Stimulated activated CD8-positive, alpha-beta memory T cell treated with anti-CD3 and anti-CD28 coated beads, Interleukin-2, amount 100 ng/mL, for 48 hours (primary cell): ENCODE measurements around the gene OR52I2.

Source experiments
- DNase-seq, 2 donors: peaks; one replicate each; pipeline ENCODE4 v3.0.0-alpha.2; 2020; ENCODE audit warnings: low read depth in 2 of 2

The OR52I2 gene

DNA sequence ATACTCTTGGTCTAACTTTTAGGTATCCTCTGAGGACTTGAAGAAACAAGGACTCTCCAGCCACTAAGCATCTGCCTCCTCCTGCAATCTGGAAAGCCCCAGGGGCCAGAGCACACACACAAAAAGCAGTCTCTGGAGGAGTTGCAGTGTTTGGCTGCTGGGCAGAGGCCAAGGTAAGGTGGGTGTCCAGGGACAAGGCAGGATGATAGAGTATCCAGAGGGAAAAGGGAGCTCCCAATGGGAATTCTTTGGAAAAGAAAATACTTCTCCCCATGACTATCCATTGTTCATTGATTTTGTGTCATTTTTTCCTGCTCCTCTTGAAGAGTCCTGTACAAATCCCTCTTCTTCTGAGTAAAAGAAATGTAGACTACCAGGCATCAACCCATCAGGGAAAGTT is at the start of gene OR52I2:
OR52I2 (plus strand) TSS at position 301 of the 400 bp plus-strand sequence.
- no peak for DNase-seq

DNA sequence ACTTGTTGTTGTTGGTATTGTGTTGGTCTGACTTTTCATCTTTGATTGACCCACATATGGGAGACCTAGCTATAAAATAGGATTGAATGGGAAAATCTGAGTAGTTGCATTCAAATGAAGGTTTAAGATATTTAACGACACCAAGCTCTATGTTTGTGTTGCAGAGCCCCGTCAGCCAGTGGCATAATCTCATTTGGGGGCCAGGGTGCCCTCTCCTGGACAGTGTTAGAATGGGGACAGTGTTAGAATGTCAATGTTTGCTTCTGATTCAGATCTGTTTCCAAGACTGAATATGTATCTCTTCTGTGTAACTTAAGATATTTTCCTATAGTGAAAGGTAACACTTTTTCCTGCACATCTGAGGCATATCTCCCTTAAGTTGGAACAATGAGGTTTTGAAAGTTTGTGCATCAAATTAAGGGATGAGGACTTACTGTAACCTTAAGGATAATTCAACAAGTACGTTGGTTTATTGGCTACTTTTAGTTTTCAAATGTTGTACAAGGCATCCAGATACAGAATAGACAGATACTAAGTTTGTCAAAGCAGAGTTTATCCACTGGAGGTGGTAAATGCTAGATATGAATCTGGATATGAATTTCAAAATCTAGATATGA is 41.8 kb upstream of the OR52I2 start:
- DNase-seq: peak; percentile 15

DNA sequence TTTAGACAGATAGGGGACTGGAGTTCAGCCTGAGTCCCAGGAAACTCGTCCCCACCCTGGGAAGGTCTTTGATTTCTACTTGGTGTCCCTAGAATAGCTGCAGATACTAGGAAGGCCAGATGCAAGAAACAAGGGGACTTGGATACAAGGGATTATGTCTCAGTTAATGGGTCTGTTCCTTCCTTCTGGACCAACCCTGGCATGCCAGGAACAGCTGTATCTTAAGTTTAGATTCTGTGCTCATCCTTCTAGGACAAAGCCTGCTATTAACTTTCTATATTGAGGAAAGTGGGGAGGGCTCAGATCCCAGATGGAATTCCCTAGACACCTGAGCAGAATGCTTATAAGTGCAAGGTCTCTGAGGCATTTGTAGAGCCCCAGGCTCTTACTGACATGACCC is 40.5 kb upstream of the OR52I2 start:
- no peak for DNase-seq

DNA sequence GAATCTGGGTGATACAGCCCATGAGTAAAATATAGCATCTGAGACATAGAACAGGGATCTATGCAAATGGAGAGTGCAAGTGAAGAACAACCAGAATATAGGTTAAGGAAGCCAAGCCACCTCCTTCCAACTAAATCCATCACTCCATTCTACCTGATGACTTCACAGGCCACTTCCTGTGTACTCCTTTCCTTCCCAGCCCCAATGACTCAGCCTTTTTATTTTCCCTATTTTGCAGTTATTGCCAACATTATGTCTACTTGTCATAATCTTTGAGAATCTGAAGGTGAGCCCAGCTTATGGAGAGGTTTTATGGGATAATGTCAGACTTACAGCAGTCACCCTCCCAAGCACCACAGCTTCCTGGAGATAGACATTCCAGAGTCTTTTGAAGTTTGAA is 38.0 kb upstream of the OR52I2 start:
- DNase-seq: no peak

DNA sequence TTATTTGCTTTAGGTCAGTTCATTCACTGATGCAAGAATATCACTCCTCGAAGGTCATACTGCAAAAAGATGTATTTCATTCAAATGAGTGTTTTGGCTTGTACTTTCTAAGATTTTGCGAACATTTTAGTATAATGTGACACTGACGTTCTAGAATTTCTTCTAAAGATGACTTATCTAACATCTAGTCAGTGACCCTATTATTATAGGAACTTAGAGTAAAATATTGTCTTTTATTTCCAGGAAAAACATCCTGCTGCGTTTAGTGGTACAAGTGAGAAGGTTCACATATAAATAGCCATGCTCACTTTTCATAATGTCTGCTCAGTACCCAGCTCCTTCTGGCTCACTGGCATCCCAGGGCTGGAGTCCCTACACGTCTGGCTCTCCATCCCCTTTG is 36.7 kb upstream of the OR52I2 start, which contains the start of gene OR52M1:
OR52M1 (plus strand) TSS at position 301 of the 400 bp plus-strand sequence; CDS start at position 301, 0 bp downstream.
- DNase-seq: no peak

DNA sequence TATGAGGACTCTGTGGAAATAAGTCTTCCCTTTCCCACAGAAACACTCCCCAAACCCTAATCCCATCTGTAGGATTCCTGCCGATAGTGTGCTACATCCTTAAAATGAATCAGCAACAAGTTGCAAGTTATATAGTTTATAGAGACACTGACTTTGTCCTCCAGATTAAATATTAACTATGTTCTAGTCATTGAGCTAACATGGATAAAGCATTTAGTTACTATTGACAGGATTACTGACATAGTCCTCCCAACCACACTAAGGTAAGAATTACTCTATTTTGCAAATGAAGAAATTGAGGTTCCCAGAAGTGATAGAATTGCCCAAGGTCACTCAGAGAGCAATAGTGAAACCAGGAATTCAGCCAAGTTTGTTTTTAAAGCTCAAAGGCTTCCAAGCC is 34.7 kb upstream of the OR52I2 start:
- no peak for DNase-seq

DNA sequence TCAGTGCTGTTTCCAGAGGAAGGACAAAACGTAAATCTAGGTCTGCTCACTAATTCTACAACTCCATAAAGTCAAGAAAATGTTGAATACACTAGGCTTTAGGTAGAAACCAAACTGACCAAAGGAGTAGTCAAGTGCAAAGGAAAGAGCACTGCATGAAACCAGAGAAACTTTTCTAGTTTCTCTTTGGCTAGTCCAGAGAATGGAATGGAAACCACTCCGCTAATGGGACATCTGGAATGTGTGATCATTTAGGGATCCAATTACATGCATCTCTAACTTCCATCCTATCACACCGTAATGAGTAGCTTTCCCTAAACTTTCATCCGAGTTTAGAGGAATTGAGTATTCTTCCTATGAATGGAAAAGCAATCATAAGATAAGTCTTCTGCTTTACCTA is 34.1 kb upstream of the OR52I2 start:
- DNase-seq: no peak

DNA sequence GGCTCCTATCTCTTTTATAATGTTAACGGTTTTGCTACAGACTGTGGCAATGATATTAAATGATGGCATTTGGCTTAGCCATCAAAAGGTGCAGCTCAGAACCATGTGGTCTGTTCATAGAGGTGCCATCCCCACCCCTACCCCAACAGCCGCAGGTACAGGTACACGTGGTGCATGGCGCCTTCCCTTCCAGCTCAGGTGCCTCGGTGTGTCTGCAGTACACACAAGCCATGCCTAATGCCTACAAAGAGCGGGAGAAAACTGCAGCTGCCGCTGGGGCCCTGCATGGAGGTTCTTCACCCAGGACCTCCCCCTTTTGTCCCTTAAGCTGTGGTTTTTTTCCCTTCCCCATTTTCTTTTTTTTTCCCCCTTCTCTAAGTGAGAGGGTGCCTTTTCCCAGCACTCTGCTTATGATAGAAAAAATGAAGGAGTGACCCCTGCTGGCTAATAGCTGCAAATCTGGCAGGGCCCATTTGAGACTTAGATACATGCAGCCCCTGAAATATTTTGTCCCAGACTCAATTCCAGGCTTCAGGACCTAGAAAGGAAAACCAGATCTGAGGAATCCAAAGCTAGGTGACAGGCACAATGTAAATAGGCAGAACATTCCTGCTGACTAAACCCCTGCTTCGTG is 30.1 kb upstream of the OR52I2 start:
- DNase-seq: no peak

DNA sequence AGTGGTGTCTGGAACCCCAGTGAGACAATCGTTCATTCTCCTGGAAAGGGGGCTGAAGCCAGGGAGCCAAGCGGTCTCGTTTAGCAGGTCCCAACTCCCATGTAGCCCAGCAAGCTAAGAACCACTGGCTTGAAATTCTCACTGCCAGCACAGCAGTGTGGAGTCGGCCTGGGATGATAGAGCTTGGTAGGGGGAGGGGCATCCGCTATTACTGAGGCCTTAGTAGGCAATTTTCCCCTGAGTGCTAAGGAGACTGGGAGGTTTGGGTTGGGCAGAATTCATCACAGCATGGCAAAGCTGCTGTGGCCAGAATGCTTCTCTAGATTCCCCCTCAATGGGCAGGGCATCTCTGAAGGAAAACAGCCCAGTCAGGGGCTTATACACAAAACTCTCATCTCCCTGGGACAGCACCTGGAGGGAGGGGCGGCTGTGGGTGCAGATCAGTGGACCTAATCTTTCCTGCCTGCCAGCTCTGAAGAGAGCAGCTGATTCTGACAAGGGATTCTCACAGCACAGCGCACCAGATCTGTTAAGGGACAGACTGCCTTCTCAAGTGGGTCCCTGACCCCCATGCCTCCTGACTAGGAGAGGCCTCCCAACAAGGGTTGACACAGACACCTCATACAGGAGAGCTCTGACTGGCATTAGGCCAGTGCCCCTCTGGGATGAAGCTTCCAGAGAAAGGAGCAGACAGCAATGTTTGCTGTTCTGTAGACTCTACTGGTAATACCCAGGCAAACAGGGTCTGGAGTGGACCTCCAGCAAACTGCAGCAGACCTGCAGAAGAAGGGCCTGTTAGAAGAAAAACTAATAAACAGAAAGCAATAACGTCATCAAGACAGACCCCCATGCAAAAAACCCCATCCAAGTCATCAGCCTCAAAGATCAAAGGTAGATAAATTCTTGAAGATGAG is 21.8 kb upstream of the OR52I2 start:
- no peak for DNase-seq

DNA sequence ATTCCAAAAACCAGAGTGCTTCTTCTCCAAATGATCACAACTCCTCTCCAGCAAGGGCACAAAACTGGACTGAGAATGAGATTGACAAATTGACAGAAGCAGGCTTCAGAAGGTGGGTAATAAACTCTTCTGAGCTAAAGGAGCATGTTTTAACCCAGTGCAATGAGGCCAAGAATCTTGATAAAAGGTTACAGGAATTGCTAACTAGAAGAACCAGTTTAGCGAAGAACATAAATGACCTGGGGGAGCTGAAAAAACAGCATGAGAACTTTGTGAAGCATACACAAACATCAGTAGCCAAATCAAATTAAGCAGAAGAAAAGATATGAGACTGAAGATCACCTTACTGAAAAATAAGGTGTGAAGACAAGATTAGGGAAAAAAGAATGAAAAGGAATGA is 21.1 kb upstream of the OR52I2 start:
- DNase-seq: no peak

DNA sequence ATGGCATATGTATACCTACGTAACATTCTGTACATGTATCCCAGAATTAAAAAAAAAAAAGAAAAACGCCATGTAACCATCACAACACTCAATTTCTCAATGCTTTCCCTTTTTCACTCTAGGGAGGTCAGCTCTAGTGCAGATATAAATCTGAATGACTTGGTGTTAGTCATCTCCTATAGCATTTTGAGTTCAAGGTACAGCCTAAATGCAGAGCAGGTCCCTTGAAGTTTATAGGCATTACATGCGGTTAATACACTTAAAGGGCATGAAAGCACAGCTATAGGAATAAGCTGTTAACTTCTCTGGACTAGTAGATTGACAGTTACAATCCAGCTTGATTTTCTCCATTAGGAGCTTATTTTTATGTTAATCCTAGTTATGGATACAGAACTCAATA is 16.2 kb upstream of the OR52I2 start:
- no peak for DNase-seq

DNA sequence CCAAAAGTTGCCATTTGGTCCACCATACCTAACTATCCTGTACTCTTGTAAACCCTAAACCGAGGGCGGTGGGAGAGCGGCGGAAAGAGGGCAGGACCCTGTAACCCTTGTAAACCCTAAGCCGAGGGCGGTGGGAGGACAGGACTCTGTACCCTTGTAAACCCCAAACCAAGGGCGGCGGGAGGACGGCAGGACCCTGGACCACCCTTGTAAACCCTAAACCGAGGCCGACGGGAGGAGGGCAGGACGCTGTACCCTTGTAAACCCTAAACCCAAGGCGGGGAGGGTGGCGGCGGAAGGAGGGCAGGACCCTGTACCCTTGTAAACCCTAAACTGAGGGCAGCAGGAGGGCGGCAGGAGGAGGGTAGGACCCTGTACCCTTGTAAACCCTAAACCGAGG is 12.5 kb upstream of the OR52I2 start:
- no peak for DNase-seq

DNA sequence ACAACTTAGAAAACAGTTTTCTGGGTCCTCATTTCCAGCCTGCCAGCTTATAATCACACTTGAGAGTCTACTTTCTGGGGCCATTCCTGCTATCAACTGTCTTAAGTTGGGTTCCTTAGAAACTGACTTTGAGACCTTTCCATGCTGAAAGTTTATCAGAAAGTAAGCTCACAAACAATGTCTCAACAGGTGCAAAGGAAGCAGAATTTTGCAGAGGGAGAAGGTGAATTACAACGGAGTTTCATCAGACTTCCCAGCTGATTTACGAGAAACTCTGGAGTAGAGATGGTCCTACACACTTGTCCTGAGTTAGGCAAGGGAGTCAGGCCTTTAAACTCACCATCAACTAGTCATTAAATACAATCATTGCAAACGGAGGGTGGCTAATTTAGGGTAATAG is 4.7 kb upstream of the OR52I2 start:
- no peak for DNase-seq

DNA sequence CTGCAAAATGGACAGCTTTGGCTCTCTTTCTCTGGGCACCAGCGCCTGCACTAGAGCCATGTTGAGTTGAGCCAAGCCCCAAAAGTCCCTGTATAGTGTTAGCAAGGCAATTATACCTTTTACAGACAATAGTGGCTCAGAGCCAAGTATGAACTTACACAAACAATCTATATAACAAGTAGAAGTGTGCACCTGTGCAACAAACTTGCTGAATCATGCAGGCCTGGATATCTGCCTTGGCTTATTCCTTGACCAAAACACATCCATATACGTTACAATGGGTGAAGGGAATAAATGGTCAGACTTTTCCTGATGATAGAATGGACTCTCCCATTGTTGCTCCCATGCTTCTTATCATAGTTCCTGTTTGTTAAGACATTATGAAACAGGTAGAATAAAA is 3.8 kb upstream of the OR52I2 start:
- DNase-seq: no peak

DNA sequence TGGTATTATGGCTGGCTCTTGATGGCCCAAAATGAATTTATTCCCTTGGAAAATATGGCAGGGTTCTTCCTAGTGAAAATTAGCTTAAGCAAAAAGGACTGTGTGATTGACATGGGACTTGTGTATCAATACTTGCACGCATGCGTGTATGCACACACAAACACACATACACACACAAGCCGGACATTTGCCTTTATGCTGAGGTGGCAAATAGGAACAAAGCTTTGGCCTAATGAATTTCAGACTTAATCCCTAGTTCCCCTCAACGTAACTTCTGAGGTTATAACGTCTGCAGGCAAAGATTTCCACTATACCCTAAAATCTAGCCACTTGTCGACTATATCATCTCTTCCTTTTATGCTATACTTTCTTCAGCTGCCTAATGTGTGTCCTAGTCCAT is 2.9 kb upstream of the OR52I2 start:
- DNase-seq: no peak

DNA sequence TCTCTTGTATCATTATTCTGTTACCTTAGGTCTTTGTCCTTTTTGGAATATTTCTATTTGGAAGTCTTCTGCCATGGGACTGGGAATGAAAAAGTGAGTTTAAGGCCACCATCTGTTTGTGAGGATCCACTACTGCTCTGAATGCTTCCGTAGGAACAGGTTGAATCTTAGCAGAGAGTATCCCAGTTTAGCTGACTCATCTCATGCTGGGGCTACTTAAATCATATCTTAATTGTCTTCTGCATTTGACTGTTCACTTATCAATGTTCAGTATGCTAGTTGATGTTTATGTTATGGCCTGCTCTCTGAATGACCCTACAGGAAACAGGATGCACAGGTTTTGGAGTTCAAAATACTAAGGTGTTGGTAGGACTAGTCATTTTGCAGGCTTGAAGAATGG is 1.4 kb upstream of the OR52I2 start:
- DNase-seq: no peak

DNA sequence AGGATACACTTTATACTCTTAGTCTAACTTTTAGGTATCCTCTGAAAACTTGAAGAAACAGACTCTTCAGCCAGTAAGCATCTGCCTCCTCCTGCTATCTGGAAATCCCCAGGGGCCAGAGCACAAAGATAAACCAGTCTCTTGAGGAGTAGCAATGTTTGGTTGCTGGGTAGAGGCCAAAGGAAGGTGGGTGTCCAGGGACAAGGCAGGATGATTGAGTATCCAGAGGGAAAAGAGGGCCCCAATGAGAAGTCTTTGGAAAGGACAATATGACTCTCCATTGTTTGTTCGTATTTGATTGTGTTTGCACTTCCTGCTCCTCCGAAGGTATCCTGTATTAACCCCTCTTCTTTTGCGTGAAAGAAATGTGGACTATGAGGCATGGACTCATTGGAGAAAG is 7.5 kb downstream of the OR52I2 start:
- no peak for DNase-seq

DNA sequence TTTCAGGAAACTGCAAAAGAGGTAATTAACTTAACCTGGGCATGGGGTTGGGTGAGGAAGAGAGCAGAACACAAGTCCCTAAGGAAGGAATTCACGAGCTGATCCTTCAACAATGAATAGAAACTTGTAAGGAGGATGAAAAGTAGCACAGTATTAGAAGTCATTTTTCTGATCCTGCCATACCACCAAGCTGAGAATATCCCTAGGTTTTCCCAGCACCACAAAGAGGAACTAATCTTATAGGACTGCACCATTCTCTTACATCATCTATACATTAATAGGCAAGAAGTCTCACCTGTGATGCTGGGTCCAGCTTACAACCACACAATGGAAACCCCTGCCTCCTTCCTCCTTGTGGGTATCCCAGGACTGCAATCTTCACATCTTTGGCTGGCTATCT is 12.2 kb downstream of the OR52I2 start, which contains the start of gene OR52I1:
OR52I1 (plus strand) TSS at position 301 of the 400 bp plus-strand sequence; CDS start at position 301, 0 bp downstream.
- no peak for DNase-seq

DNA sequence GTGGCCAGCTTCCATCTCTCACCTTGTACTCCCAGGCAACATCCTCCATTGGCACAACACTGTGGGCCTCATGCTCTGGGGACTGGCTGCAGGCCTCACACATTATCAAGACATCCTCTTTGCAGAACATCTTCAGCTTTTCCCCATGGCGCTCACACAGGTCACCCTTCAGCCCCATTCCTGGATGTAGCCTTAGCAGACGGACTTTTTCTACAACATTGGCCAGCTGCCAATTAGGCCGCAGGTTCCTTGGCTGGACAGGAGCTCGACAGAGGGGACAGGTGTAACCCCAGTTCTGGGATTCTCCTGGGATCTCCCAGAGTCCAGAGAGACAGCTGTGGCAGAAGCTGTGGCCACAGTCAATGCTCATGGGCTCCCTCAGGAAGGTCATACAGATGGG is 23.5 kb downstream of the OR52I2 start:
- no peak for DNase-seq

DNA sequence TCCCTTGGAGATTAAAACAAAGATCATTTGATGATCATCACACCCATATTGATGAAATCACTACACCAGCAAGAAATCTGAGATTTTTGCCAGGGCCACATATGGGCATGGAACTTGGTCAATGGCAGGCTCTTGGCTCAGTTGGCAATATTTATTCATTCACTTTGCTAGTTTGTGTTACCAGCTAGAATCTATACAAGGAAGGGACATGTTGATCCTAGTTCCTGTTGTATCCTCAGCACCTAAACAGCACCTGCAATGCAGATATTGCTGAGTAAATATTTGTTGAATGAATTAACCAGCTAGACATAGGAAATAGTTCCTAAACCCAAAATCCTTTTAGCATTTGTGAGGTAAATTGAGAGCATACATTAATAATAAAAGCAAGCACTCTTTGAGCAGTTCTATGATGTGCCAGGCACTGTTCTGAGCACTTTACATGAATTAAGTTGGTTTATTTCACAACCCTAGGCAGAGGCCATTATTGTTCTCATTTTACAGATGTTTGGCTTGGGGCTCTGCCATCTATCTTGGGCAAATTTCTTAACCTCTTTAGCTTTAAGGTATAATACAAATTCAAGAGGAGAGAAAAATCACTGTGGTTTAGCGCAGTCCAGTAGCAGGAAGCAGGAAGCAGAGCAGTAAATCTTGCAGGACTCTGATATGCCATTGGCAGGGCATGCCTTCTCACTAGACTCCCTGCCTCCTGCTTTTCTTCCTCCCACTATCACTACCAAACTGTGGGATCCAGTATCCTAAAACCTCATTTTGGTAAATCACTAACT is 24.9 kb downstream of the OR52I2 start:
- DNase-seq: no peak

DNA sequence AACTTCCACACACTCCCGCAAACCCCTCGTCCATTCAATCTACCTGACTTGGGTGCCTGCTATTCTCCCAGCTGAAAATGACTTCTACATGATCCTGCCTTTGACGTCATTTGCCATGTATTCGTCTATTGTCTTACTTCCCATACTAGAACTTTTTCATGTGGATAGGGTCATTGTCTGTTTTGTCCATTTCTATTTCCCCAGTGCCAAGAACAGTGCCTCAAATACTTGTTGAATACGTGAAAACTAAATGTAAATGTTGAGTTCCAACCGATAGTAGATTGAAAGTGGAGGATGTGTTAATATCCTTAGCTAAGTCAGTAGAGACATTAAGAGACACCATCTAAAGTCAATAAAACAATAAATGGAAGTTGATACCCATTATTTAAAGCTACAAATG is 25.6 kb downstream of the OR52I2 start:
- DNase-seq: no peak
